ENCODE data around the gene ZP2.

DNA sequence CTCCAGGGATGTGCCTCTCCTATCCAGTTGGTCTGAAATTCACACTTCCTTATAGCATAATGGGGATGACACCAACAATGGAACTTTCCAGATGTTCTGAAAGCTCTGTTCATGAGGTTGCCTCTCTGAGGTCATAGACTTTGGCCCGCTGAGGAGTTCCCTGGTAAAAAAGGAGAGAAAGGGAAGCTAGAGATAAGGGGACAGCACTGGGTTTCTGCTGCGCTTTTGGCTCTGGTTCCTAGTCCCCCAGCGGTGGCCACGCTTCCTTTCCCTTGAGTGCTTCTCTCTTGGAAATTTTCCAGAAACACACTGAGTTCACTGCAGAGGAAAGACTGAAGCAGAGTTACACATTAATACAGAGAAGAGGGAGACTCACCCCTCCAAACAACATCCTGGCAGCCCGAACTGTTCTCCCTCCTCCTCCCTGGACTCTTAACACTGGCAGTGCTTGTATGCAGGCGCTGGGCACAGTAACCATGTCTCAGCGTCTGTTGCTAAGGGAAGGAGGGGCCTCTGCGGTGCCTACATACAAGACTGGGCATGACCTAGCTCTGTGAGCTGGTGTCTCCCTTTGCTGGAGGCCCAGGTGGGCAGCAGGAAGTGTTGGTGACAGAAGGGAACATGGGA is 60.9 kb downstream of the ZP2 start, which contains the start of gene DNAH3:
- TF ChIP-seq, protein P1, sequence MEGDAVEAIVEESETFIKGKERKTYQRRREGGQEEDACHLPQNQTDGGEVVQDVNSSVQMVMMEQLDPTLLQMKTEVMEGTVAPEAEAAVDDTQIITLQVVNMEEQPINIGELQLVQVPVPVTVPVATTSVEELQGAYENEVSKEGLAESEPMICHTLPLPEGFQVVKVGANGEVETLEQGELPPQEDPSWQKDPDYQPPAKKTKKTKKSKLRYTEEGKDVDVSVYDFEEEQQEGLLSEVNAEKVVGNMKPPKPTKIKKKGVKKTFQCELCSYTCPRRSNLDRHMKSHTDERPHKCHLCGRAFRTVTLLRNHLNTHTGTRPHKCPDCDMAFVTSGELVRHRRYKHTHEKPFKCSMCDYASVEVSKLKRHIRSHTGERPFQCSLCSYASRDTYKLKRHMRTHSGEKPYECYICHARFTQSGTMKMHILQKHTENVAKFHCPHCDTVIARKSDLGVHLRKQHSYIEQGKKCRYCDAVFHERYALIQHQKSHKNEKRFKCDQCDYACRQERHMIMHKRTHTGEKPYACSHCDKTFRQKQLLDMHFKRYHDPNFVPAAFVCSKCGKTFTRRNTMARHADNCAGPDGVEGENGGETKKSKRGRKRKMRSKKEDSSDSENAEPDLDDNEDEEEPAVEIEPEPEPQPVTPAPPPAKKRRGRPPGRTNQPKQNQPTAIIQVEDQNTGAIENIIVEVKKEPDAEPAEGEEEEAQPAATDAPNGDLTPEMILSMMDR (conservative IDR thresholded peaks at IDR 0.05), result no peak
- TF ChIP-seq EZH2 (IDR thresholded peaks at IDR 0.05; ENCODE audit: low read depth), result no peak
